Left lung (tissue), 10 donors: ENCODE results near the gene TGFB1I1. TPM values are rescaled to one million over a fixed set of nuclear protein-coding genes. Genes with fewer than 3 reads are reported as not detected.

Experiments
- ATAC-seq: fragments of 200-7000 bp; cut with Tn5 transposase; one replicate; pipeline ENCODE4 v1.9.1; 2020; ENCODE audit warnings: moderate library complexity
- DNase-seq, 4 donors: peaks; one replicate each; pipeline ENCODE4 v3.0.0-alpha.2; 2013 to 2020
- H3K27ac ChIP-seq, 2 donors: fragments of 200-600 bp; sonication (generic) in 1 of 2; one replicate each; pipeline versions ENCODE4 v1.5.0 to v1.8.0; 2020 to 2021
- H3K27me3 ChIP-seq, 2 donors: fragments of 200-600 bp; sonication (generic) in 1 of 2; one replicate each; pipeline versions ENCODE4 v1.5.0 to v1.8.0; 2020 to 2021
- H3K36me3 ChIP-seq, 2 donors: fragments of 200-600 bp; sonication (generic) in 1 of 2; one replicate each; pipeline versions ENCODE4 v1.5.0 to v1.8.0; 2020 to 2021
- H3K4me1 ChIP-seq, 2 donors: fragments of 200-600 bp; one replicate each; pipeline ENCODE4 v1.8.0; 2021
- H3K4me3 ChIP-seq, 2 donors: fragments of 200-600 bp; sonication (generic) in 1 of 2; one replicate each; pipeline versions ENCODE4 v1.5.0 to v1.8.0; 2020 to 2021; ENCODE audit warnings: mild to moderate bottlenecking in 1 of 2
- H3K9me3 ChIP-seq, 2 donors: fragments of 200-600 bp; sonication (generic) in 1 of 2; one replicate each; pipeline versions ENCODE4 v1.5.0 to v1.8.0; 2020 to 2021
- intact Hi-C, 2 donors: fragments of 100-400 bp; cut with DNase I; formaldehyde crosslinking; loops; one replicate each; pipeline versions ENCODE4 v1.11.2 to v1.14.2; 2022
- polyA plus RNA-seq, 6 donors: library from polyadenylated mRNA; unstranded; fragments of 120-200 nt; gene quantifications; one replicate each; pipeline ENCODE4 v1.2.1, GENCODE V29; 2013; ENCODE audit not compliant: insufficient read length in 6 of 6
- total RNA-seq, 2 donors: library from RNA; stranded (reverse); fragmentation: NEBNext Ultra II Directional; extraction: Animal tissue kit (Norgen Biotek cat#: 25700); gene quantifications; one replicate each; pipeline ENCODE4 v1.2.1, GENCODE V29; 2021
- TF ChIP-seq, protein P1 (sequence below), 2 donors: fragments of 200-600 bp; sonication (generic) in 1 of 2; IDR thresholded peaks; one replicate each; pipeline versions ENCODE4 v1.5.0 to v1.8.0; 2021; ENCODE audit warnings: antibody characterized with exemption in 2 of 2
- donor health status: DM: no; HTN: yes; CAD: no.
- donor health status: DM: no; HTN: no; CAD: no.

The TGFB1I1 gene
- total and polyA plus RNA-seq, 8 donors = 49.3 to 85.3 (median 66.8) TPM

DNA sequence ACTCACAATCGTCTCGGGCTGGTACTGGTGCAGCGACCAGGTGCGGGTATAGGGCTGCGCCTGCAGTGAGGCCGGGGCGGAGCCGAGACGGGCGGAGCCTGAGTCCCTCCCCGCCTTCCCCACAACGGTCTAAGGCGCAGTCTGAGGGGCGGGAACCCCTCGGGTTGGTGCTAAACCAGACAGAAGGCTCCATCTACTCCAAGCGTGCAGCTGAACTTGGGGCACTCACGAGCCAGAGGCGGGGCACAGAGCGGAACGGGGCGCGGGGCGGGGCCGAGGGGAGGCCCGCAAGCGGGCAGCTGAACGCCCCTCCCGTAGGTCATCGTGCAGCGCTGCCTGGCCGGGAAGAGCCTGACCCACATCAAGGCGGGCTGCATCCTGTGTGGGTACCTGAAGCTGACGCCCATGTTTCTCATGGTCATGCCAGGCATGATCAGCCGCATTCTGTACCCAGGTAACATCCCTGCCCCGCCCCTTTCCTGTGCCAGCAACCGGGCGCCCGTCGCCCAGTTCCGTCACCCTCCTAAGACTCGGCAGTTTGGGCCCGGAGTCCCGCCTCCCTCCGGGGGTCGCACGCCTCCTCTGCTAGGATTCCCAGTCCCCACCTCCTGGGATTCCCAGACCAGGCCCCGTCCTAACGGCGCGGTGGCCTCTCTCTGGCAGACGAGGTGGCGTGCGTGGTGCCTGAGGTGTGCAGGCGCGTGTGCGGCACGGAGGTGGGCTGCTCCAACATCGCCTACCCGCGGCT is 15.9 kb downstream of the TGFB1I1 start:
- Histone ChIP-seq H3K36me3 (peaks cover 0 to 29% of the 10 kb centered on the region in 2 donors), H3K4me3 (peak overlapping the region; percentile 46 to 51), H3K4me1 (peaks cover 7 to 25% of the 10 kb centered on the region in 2 donors), H3K27me3 (peaks cover 0 to 19% of the 10 kb centered on the region in 2 donors), H3K27ac (peak overlapping the region in 1 of 2 donors; percentile 16), H3K9me3 (no peaks in the 10 kb centered on the region)
- TF ChIP-seq, protein P1, sequence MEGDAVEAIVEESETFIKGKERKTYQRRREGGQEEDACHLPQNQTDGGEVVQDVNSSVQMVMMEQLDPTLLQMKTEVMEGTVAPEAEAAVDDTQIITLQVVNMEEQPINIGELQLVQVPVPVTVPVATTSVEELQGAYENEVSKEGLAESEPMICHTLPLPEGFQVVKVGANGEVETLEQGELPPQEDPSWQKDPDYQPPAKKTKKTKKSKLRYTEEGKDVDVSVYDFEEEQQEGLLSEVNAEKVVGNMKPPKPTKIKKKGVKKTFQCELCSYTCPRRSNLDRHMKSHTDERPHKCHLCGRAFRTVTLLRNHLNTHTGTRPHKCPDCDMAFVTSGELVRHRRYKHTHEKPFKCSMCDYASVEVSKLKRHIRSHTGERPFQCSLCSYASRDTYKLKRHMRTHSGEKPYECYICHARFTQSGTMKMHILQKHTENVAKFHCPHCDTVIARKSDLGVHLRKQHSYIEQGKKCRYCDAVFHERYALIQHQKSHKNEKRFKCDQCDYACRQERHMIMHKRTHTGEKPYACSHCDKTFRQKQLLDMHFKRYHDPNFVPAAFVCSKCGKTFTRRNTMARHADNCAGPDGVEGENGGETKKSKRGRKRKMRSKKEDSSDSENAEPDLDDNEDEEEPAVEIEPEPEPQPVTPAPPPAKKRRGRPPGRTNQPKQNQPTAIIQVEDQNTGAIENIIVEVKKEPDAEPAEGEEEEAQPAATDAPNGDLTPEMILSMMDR (IDR thresholded peaks at IDR 0.05) = no peak
- DNase-seq (peak in 3 of 4 donors; percentile 69 to 94 (median 86)), ATAC-seq (peak; percentile 86)
- intact Hi-C loops = no loop called here

GRCh38 chr16:31488468-31489297 is 16.7 kb downstream of the TGFB1I1 start:
- TF ChIP-seq, protein P1 (IDR thresholded peaks at IDR 0.05) = no peak
- peaks cover 0 to 19% of the 10 kb centered on the region in 2 donors for H3K27me3 ChIP-seq
- no peak overlapping the region for H3K27ac ChIP-seq
- DNase-seq (peak in 1 of 4 donors; percentile 77), ATAC-seq (no peak)
- peak overlapping the region; percentile 46 to 51 for H3K4me3 ChIP-seq
- no peaks in the 10 kb centered on the region for H3K9me3 ChIP-seq
- peaks cover 0 to 37% of the 10 kb centered on the region in 2 donors for H3K36me3 ChIP-seq
- peaks cover 7 to 25% of the 10 kb centered on the region in 2 donors for H3K4me1 ChIP-seq
- intact Hi-C loops = no loop called here

GRCh38 chr16:31489298-31489564 is 17.3 kb downstream of the TGFB1I1 start:
- H3K4me3 ChIP-seq = no peak overlapping the region
- ATAC-seq = no peak
- intact Hi-C loops = no loop called here
- no peak overlapping the region for H3K27ac ChIP-seq
- peaks cover 0 to 42% of the 10 kb centered on the region in 2 donors for H3K36me3 ChIP-seq
- H3K9me3 ChIP-seq = no peaks in the 10 kb centered on the region
- TF ChIP-seq, protein P1 (IDR thresholded peaks at IDR 0.05) = no peak
- no peak for DNase-seq
- H3K4me1 ChIP-seq = peaks cover 7 to 25% of the 10 kb centered on the region in 2 donors
- peaks cover 0 to 19% of the 10 kb centered on the region in 2 donors for H3K27me3 ChIP-seq

GRCh38 chr16:31489616-31490584 is 17.9 kb downstream of the TGFB1I1 start:
- Histone ChIP-seq H3K27me3 (peaks cover 0 to 19% of the 10 kb centered on the region in 2 donors), H3K9me3 (no peaks in the 10 kb centered on the region), H3K36me3 (peaks cover 0 to 49% of the 10 kb centered on the region in 2 donors), H3K4me1 (peaks cover 7 to 25% of the 10 kb centered on the region in 2 donors), H3K4me3 (no peak overlapping the region), H3K27ac (no peak overlapping the region)
- intact Hi-C loops = no loop called here
- DNase-seq (peak in 1 of 4 donors; percentile 35), ATAC-seq (no peak)
- TF ChIP-seq, protein P1 (IDR thresholded peaks at IDR 0.05) = no peak
